ENCODE data around the gene RANBP1. TPM values are rescaled to one million over a fixed set of nuclear protein-coding genes. Genes with fewer than 3 reads are reported as not detected.

Gene RANBP1
- polyA plus RNA-seq, 1 donor from 2014 or later = 110 TPM

DNA sequence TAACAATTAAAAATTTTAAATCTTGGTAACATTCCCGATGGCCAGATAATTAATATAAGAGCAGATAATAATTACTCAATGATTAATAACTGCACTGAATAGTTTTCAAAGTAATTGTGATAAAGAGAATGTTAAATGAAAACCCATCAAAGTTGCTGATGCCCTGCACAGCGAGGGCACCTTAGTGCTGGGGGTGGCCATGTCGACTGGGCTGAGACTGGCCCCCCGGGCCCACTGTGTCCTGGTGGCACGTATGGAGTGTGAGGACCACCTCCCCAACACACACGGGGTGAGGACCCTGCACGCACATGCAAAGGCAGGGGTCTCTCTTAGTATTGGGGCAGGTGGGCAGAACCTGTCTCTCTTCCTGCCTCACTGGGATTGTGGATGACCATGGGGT, 50.0 kb downstream of the RANBP1 start:
- Mint-ChIP-seq H3K4me1 (no peaks in the 10 kb centered on the region), H3K9me3 (no peaks in the 10 kb centered on the region), H3K4me3 (no peak overlapping the region), H3K27ac (no peak overlapping the region), H3K36me3 (no peaks in the 10 kb centered on the region), H3K27me3 (peaks cover 2% of the 10 kb centered on the region)

DNA sequence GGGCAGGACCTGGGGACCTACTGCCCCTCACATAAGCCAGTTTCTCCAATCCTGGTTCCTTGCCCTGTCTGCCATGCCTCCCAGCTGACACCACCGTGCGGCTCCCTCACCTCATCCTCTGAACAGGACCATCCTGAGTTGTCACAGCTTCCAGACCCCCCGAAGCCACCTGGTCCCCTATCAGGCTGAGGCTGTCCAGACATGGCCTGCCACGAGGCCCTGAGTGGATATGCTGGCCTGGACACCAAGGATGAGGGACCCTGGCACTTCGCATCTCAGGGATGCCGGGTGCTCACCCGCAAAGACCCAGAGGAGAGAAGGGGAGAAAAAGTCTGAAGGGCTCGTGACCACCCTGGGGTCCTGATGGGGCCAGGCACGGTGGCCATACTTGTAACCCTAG, 50.8 kb downstream of the RANBP1 start:
- Mint-ChIP-seq H3K27me3 (peaks cover 2% of the 10 kb centered on the region), H3K27ac (no peak overlapping the region), H3K36me3 (no peaks in the 10 kb centered on the region), H3K4me1 (no peaks in the 10 kb centered on the region), H3K4me3 (no peak overlapping the region), H3K9me3 (no peaks in the 10 kb centered on the region)

DNA sequence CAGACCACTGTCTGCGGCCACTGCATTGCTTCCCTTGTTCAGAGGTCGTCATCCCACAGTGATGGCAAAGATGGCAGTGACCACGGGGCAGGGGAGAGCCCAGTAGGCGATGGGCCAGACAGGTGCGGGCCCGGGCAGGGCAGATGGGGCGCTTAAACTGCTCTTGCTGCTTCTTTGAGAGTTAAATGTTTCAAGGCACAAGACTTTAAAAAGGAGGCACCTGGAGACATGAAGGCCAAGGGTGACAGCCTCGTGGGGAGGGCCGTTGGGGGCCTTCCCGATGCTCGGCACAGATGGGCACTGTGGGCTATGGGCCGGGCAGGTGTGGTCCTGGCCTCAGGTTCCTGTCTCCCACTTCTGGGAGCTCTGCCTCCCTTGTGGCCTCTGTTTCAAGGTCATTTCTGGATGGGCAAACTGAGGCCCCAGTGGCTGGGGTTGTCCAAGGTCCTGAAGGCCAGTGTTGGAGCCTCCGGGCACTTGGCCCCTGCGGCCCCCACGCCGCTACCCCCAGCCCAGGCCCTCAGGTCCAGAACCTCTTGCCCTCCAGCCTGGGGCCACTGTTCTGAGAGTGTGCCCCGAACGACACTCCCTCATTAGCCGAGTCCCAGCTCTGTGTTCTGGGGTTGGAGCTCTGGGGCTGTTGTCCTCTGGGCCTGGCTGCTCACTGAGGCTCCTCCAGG, 51.9 kb downstream of the RANBP1 start:
- Mint-ChIP-seq H3K27me3 (peaks cover 2% of the 10 kb centered on the region), H3K36me3 (no peaks in the 10 kb centered on the region), H3K4me1 (no peaks in the 10 kb centered on the region), H3K27ac (no peak overlapping the region), H3K9me3 (no peaks in the 10 kb centered on the region), H3K4me3 (no peak overlapping the region)

DNA sequence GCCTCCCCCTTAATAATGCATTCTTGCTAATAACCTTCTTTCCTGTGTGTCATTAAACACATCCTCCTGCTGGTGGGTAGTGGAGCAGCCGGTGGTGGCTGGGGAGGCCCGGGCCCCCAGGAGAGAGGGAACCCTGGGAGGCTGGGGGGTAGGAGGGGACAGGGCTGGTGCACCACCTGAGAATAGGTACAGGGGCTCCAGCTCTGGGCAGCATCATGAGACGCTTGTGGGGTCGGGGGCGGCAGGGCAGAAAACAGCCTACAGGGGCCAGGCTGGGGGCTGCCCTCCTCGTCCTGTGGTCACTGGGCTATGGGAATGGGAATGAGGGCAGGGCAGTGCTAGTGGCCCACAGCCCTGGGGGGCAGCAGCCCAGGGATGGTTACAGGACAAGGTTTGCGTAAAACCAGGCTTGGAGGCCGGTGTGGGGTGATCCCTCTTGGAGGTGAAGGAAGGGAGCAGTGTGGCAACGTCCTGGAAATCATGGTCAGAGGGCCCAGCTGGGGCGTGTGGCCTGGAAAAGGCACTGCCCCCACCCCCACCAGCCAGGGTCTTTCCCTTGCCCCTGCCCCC, 53.4 kb downstream of the RANBP1 start:
- Mint-ChIP-seq H3K4me3 (no peak overlapping the region), H3K27ac (no peak overlapping the region), H3K36me3 (no peaks in the 10 kb centered on the region), H3K4me1 (no peaks in the 10 kb centered on the region), H3K9me3 (no peaks in the 10 kb centered on the region), H3K27me3 (peaks cover 2% of the 10 kb centered on the region)

DNA sequence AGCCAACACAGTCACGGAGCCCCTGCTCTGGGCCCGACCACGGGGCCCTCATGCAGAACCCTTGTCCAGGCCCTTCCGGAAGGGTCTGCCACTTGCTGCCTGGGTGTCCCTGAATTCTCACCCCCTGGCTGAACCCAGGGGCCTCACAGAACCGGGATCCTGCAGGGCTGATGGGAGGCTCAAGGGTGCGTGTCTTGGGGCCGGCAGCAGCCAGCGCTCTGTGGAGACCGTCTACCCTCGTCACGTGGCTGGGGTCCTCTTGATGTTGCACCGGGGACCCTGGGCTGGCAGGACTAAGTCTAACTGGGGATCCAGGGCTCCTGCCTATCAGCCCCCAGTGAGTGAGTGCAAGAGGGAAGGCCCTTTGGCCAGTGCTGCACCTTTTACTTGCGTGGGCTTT, 54.3 kb downstream of the RANBP1 start:
- no peak overlapping the region for H3K27ac Mint-ChIP-seq
- no peaks in the 10 kb centered on the region for H3K36me3 Mint-ChIP-seq
- no peaks in the 10 kb centered on the region for H3K4me1 Mint-ChIP-seq
- H3K27me3 Mint-ChIP-seq = peaks cover 2% of the 10 kb centered on the region
- H3K9me3 Mint-ChIP-seq = no peaks in the 10 kb centered on the region
- peak overlapping the region in 1 of 4 donors; percentile 72 for H3K4me3 Mint-ChIP-seq

DNA sequence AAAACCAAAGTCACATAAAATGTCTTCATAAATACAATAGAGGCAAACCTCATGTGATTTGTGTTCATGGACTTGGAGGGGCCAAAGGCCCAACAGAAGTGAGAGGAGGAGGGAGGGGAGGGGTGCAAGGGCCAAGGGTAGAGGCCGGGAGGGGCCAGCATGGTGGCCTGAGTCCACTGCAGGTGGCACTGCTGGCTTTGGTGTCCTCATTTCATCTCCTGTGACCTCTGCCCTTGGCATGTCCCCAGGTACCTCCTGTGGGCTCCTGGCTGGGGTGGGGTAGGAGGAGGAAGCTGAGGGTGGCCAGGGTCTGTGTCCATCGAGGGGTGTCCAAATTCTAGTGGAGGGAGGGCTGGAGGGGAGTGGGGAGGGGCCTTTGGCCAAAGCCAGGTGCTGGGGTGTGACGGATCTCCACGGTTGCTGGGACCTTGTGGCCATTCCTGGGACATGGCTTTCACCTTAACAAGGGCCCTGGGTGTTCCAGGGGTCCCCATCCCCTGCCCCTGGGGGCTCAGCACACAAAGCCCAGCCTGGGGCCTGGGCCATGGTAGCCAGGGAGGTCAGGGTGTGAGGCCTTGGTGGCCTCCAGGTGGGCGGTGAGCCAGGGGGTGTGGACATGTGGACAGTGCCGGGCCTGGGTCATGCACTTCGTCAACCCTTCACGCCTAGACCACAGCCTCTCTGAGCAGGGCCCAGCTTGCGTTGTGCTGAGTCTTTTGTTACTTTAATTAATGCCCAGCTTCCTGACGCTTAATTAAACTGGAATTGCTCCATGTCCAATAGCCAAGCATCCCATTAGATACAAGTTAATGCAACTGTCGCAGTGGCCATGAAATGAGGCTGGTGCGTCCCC, 55.6 kb downstream of the RANBP1 start:
- Mint-ChIP-seq H3K27me3 (peaks cover 2% of the 10 kb centered on the region), H3K4me1 (no peaks in the 10 kb centered on the region), H3K9me3 (no peaks in the 10 kb centered on the region), H3K36me3 (no peaks in the 10 kb centered on the region), H3K4me3 (no peak overlapping the region), H3K27ac (no peak overlapping the region)

DNA sequence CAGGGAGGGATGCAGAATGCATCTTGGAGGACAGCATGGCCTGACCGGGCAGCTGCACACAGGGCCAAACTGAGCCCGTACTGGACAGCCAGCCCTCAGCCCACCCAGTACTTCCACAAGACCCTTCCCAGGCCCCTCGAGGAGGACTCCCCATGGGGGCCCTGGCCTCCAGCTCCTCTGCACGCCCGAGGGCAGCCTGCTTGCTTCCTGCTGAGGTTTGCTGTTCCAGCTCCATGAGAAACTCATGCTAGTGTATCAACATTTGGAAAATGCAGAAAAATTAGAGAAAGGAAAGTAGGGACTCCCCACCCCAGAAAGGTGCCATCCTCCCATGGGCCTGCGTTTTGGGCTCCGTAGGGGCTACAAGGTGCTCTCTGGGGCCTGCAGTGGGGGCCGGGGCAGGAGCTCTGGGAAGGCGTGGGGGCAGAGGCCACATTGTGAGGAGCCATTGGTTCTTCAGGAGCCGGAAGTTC, 56.3 kb downstream of the RANBP1 start:
- Mint-ChIP-seq H3K27me3 (peaks cover 2% of the 10 kb centered on the region), H3K27ac (no peak overlapping the region)

DNA sequence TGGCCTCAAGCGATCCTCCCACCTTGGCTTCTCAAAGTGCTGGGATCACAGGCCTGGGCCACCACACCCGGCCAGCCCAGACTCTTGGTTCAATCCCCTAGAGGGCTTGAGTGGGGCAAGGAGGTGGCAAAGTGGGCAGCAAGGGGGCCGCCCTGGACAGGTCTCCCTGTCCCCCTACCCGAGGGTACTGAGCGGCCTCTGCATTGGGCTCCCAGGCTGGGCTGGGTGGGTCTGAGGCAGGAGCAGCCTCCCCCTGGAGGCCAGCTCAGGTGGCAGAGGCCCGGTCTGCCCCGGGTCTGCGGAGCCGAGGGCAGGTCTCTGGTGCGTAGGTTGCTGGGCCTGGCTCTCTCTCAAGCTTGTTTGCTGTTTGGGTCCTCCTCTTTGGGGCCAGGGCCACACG, 57.3 kb downstream of the RANBP1 start:
- no peaks in the 10 kb centered on the region for H3K36me3 Mint-ChIP-seq
- no peaks in the 10 kb centered on the region for H3K4me1 Mint-ChIP-seq
- no peak overlapping the region for H3K4me3 Mint-ChIP-seq
- peaks cover 2% of the 10 kb centered on the region for H3K27me3 Mint-ChIP-seq
- H3K9me3 Mint-ChIP-seq = no peaks in the 10 kb centered on the region
- H3K27ac Mint-ChIP-seq = no peak overlapping the region

More for the DNA sequence above, 56.3 kb downstream of the RANBP1 start:
- Mint-ChIP-seq H3K36me3 (no peaks in the 10 kb centered on the region), H3K9me3 (no peaks in the 10 kb centered on the region), H3K4me3 (no peak overlapping the region), H3K4me1 (no peaks in the 10 kb centered on the region)

DNA sequence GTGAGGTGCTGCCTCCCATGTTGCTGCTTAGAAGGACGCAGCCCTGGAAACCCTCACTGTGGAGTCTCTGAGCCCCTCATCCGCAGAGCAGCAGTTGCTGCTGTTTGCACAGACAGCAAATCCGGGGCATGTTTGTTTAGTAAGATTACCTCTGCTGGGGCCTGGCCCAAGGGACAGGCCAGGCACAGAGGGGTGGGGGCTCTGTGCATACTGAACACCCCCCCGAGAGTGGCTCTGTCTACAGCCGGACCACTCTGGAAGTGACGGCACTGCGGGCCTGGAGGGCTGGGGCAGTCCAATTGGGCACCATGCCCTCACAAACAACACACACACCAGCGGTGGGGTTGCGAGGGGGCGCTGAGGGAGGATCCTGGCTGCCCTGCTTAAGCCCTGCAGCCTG, 57.9 kb downstream of the RANBP1 start:
- no peak overlapping the region for H3K4me3 Mint-ChIP-seq
- H3K36me3 Mint-ChIP-seq = no peaks in the 10 kb centered on the region
- H3K27ac Mint-ChIP-seq = no peak overlapping the region

DNA sequence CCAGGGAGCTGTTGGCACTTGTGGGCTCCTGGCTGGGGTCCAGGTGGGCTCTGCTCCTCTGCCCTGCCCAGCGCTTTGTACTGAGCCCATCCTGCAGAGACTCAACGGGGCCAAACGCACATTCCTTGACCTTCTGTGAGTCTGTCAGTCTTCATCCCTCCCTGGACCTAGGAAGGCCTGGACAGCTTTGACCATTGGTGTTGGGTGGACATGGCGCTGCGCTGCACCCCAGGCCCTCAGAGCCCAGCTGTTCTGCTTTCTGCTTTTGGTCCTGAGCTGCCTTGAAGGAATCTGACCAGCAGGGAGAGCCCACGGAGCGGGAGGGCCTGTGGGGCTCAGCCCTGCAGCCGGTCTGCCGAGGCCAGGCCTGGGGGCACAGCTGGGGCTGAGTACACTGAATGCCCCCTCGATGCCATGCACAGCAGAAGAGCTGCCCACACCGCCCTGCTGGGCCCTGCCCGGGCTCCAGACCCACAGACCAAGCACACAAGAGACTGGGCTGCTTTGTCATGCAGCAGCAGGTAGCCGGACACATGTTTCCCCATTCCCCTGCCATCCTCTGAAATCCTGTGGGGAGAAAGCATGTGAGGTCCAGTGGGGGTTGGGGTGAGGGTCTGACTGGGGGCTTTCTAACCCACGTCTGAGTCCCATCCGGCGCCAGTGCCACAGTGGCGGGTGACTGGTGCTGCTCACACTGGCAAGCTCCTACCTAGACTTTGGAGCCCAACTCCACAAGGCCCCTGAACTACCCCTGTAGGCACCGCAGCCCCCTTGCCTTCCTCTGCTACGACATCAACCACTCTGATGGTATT, 59.1 kb downstream of the RANBP1 start:
- Mint-ChIP-seq H3K9me3 (no peaks in the 10 kb centered on the region), H3K27me3 (peaks cover 2% of the 10 kb centered on the region), H3K36me3 (no peaks in the 10 kb centered on the region), H3K27ac (no peak overlapping the region), H3K4me3 (no peak overlapping the region), H3K4me1 (no peaks in the 10 kb centered on the region)

More for the DNA sequence above, 57.9 kb downstream of the RANBP1 start:
- Mint-ChIP-seq H3K9me3 (no peaks in the 10 kb centered on the region), H3K27me3 (peaks cover 2% of the 10 kb centered on the region), H3K4me1 (no peaks in the 10 kb centered on the region)

DNA sequence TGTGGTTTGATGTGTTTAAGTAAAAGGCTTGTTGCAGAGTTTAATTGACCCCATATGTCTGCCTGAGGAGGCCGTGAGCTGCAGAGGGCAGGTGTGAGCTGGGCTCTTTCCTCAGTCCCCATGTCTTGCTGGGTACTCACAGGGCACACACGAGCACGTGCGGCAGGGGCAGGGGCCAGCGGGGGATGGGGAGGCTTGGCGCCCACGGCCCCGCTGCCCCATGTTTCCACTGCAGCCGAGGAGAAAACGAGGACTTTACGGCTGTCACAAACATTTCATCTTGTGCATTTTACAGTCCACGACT, 59.6 kb downstream of the RANBP1 start:
- H3K9me3 Mint-ChIP-seq = no peaks in the 10 kb centered on the region
- no peaks in the 10 kb centered on the region for H3K4me1 Mint-ChIP-seq
- H3K36me3 Mint-ChIP-seq = no peaks in the 10 kb centered on the region
- H3K27me3 Mint-ChIP-seq = no peaks in the 10 kb centered on the region
- H3K4me3 Mint-ChIP-seq = no peak overlapping the region
- no peak overlapping the region for H3K27ac Mint-ChIP-seq

DNA sequence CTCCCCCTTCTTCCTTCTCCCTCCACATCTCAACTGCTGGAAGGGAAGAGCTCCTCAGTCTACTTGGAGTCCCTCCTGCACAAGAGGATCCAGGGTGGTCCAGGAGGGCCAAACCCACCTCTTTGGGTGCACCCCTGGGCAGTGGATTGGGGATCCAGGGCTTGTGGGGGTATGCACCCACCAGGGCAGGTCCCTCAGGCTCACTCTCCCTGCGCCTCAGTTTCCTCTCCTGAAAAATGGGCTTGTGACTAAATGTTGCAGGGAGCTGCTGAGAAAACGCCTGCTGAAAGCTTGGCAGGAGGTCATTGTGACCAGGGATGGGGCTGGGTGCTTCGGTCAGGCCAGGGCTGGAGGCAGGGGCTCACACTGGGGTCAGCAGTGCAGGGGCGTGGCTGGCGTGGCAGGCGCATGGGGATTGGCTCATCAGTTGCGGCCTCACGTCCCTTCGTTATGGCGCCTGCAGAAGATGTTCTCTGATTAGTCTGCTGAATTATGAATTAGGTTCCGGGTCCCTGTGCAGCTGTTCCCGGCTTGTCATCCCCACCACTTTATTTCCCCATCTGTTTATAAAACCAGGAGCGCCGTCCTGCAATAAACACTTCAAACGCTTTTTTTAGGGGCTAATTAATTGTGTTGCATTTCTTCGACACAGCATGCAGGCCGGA, 60.6 kb downstream of the RANBP1 start:
- Mint-ChIP-seq H3K9me3 (no peaks in the 10 kb centered on the region), H3K4me1 (no peaks in the 10 kb centered on the region), H3K27me3 (no peaks in the 10 kb centered on the region), H3K27ac (no peak overlapping the region), H3K36me3 (no peaks in the 10 kb centered on the region), H3K4me3 (no peak overlapping the region)

All from IgD-negative memory B cell (primary cell).